GM21447 (cell line): ENCODE results near the gene ZMYND15.

Experiments used
- ATAC-seq: cut with Tn5 transposase; IDR thresholded peaks from one replicate; pipeline ENCODE4 v1.9.1; 2021; ENCODE audit not compliant: unreplicated experiment

Gene ZMYND15

GRCh38 chr17:4785311-4786105 is 45.9 kb downstream of the ZMYND15 start:
- ATAC-seq: no peak

- no peak for ATAC-seq
These were observed 46.5 kb downstream of the ZMYND15 start, which contains the start of gene VMO1 for GRCh38 chr17:4786106-4786511. Gene VMO1 (minus strand): TSS chr17:4786364. CDS start chr17:4786352, 12 bp downstream.

- no peak for ATAC-seq
These were observed 46.9 kb downstream of the ZMYND15 start for GRCh38 chr17:4786516-4786915.

DNA sequence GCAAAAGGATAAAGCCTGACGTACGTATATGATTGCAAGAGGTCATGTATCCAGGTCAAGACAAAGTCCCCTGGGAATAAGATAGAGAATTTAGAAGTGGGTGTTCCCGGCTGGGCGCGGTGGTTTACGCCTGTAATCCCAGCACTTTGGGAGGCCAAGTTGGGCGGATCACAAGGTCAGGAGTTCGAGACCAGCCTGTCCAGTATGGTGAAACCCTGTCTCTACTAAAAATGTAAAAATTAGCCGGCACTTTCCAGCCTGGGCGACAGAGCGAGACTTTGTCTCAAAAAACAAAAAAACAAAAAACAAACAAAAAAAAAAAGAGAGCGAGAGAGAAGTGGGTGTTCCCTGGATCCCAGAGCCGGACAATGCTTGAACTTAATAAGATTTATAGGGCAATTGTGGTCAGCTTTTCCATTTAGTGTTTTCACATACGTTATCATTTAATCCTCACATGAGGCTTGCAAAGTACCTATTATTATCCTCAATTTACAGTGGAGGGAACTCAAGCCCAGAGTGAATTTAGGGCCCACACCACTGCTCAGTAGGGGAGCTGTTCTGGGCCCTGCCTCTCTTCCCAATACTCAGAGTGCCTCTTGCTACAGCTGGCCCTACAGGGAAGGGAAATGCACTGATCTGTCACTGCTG is 48.6 kb downstream of the ZMYND15 start:
- ATAC-seq: no peak

DNA sequence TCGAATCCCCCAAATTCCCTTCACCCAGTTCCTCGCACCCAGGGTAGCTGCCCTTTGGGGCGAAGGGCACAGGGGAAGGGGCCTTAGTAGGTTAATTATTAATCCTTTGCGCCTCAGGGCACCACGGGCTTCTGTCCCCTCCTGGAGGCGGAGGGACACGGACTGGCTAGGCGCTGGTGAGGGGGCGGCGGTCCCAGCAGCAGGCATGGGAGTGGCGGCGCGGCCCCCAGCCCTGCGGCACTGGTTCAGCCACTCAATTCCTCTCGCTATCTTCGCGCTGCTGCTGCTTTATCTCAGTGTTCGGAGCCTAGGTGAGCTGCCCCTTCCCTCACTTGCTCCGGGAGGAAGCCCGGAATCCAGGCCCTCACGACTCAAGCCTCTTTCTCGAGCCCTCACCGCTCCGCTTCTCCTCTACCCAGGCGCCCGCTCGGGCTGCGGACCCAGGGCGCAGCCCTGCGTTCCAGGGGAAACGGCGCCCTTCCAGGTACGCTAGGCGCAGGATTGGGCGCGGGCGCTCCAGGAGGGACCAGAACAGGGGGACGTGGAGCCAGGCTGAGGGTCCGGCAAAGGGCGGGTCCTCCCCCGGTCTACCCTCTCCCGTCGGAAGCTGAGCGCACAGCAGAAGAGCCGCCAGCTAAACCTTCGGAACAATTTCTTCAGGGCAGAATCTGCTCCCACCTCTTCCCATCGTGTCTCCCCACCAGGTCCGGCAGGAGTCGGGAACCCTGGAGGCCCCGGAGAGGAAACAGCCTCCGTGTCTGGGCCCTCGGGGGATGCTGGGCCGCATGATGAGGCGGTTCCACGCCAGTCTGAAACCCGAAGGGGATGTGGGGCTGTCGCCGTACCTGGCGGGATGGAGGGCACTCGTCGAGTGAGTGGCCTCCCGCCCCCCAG is 49.4 kb downstream of the ZMYND15 start, which contains the start of gene GLTPD2:
GLTPD2 (plus strand) TSS at position 158 of the 894 bp plus-strand sequence; CDS start at position 206, 48 bp downstream.
- no peak for ATAC-seq

GRCh38 chr17:4789701-4789950 is 50.0 kb downstream of the ZMYND15 start:
- no peak for ATAC-seq

- peak; percentile 83 for ATAC-seq
These were observed 50.5 kb downstream of the ZMYND15 start for GRCh38 chr17:4789951-4790704.

DNA sequence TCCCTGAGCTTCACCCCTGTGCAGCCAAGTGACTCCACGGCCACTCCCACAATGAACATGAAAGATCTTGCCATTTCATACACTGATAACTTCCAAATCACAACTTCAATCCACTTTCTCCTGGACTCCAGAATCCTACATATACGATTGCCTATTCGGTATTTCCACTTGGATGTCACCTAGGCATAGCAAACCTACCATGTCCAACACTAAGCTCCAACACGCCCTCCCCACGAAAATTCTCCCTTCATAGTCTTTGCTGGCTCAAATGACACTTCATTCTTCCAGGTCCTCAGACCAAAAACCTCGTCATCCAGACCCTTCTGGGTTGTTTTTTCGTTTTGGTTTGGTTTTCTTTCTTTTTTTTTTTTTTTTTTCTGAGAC is 51.1 kb downstream of the ZMYND15 start:
- ATAC-seq: no peak

- no peak for ATAC-seq
These were observed 55.5 kb downstream of the ZMYND15 start for GRCh38 chr17:4795168-4795567.
